Neuronal stem cell (in vitro differentiated cells): ENCODE results near the gene NAPSA.

ENCODE experiments used
- DNase-seq: peaks from one replicate; pipeline ENCODE4 v3.0.0-alpha.2; 2013; ENCODE audit warnings: low spot score
- H2AFZ ChIP-seq: one replicate; pipeline ENCODE4 v1.6.1; 2013; ENCODE audit warnings: mild to moderate bottlenecking, low read length, inconsistent platforms
- H2AK5ac ChIP-seq: 2 replicates; pipeline ENCODE4 v1.6.1; 2013; ENCODE audit warnings: low read depth, mild to moderate bottlenecking, inconsistent platforms, low read length, moderate library complexity, mixed read lengths
- H2BK120ac ChIP-seq: 2 replicates; pipeline ENCODE4 v1.6.1; 2013; ENCODE audit warnings: low read depth, mild to moderate bottlenecking, inconsistent platforms, low read length, moderate library complexity, mixed read lengths
- H2BK12ac ChIP-seq: one replicate; pipeline ENCODE4 v1.6.1; 2013; ENCODE audit warnings: low read length, inconsistent platforms
- H2BK15ac ChIP-seq: 2 replicates; pipeline ENCODE4 v1.6.1; 2013; ENCODE audit warnings: mild to moderate bottlenecking, low read length, inconsistent platforms, mixed read lengths
- H2BK5ac ChIP-seq: one replicate; pipeline ENCODE4 v1.6.1; 2013; ENCODE audit warnings: inconsistent platforms, mild to moderate bottlenecking, low read length, moderate library complexity
- H3K14ac ChIP-seq: one replicate; pipeline ENCODE4 v1.6.1; 2013; ENCODE audit warnings: low read length, inconsistent platforms
- H3K18ac ChIP-seq: 2 replicates; pipeline ENCODE4 v1.6.1; 2013; ENCODE audit warnings: low read length, inconsistent platforms
- H3K23ac ChIP-seq: 2 replicates; pipeline ENCODE4 v1.6.1; 2013; ENCODE audit warnings: low read depth, mild to moderate bottlenecking, mixed read lengths, low read length, inconsistent platforms; ENCODE audit not compliant: poor library complexity
- H3K27ac ChIP-seq: replicated peaks from 3 replicates; pipeline ENCODE4 v1.5.1; 2013; ENCODE audit warnings: low read length, inconsistent platforms
- H3K27me3 ChIP-seq, 3 experiments: 2 replicates each; pipeline ENCODE4 v1.6.1; 2013; ENCODE audit warnings: low read length in 3 of 3, mild to moderate bottlenecking in 2 of 3, inconsistent platforms in 1 of 3, low read depth in 1 of 3, mixed read lengths in 1 of 3, moderate library complexity in 1 of 3; ENCODE audit not compliant: control insufficient read depth in 3 of 3, insufficient read depth in 3 of 3
- H3K36me3 ChIP-seq, 2 donors: replicated peaks in 1 of 2; 2 replicates each; pipeline ENCODE4 v1.6.1; 2013; ENCODE audit warnings: low read length in 2 of 2; ENCODE audit not compliant: control insufficient read depth in 2 of 2, insufficient read depth in 2 of 2
- H3K4ac ChIP-seq: 2 replicates; pipeline ENCODE4 v1.6.1; 2013; ENCODE audit warnings: inconsistent platforms, mild to moderate bottlenecking, low read length, moderate library complexity
- H3K4me1 ChIP-seq, 2 donors: 1 replicate in 1 of 2; 2 replicates in 1 of 2; pipeline ENCODE4 v1.6.1; 2013; ENCODE audit warnings: low read length in 2 of 2, low read depth in 1 of 2; ENCODE audit not compliant: control insufficient read depth in 2 of 2, insufficient read depth in 1 of 2
- H3K4me2 ChIP-seq: one replicate; pipeline ENCODE4 v1.6.1; 2013; ENCODE audit warnings: mild to moderate bottlenecking, low read length, inconsistent platforms; ENCODE audit not compliant: insufficient read depth, poor library complexity, severe bottlenecking
- H3K4me3 ChIP-seq, 2 donors: 2 replicates each; pipeline ENCODE4 v1.5.1; 2013; ENCODE audit warnings: low read length in 2 of 2, mild to moderate bottlenecking in 2 of 2, inconsistent platforms in 1 of 2, moderate library complexity in 1 of 2
- H3K79me1 ChIP-seq: one replicate; pipeline ENCODE4 v1.6.1; 2013; ENCODE audit warnings: low read depth, mild to moderate bottlenecking, inconsistent platforms, low read length, moderate library complexity
- H3K9ac ChIP-seq: one replicate; pipeline ENCODE4 v1.6.1; 2013; ENCODE audit warnings: mild to moderate bottlenecking, low read depth, low read length, inconsistent platforms; ENCODE audit not compliant: poor library complexity
- H3K9me3 ChIP-seq, 2 donors: replicated peaks in 1 of 2; 2 replicates each; pipeline versions ENCODE3 to v1.6.1; 2013; ENCODE audit warnings: low read length in 2 of 2, mild to moderate bottlenecking in 2 of 2, inconsistent platforms in 1 of 2, low read depth in 1 of 2, mixed read lengths in 1 of 2, moderate library complexity in 1 of 2; ENCODE audit not compliant: control insufficient read depth in 2 of 2, insufficient read depth in 1 of 2
- H4K8ac ChIP-seq: one replicate; pipeline ENCODE4 v1.6.1; 2013; ENCODE audit warnings: low read depth, mild to moderate bottlenecking, inconsistent platforms, low read length, moderate library complexity
- H4K91ac ChIP-seq: one replicate; pipeline ENCODE4 v1.6.1; 2013; ENCODE audit warnings: low read length, low read depth, mild to moderate bottlenecking, inconsistent platforms; ENCODE audit not compliant: poor library complexity
- WGBS, 2 donors: extraction: QIAGEN DNeasy Blood & Tissue Kit; methylation state at CpG; one replicate each; pipeline ENCODE4 v1.1.7; 2013; ENCODE audit warnings: missing lambda C conversion rate in 2 of 2, mixed read lengths in 1 of 2; ENCODE audit not compliant: insufficient read length in 2 of 2, insufficient replicate concordance in 1 of 2; ENCODE audit errors: extremely low coverage in 2 of 2; 5-methylcytosine and 5-hydroxymethylcytosine counted together

NAPSA gene

DNA sequence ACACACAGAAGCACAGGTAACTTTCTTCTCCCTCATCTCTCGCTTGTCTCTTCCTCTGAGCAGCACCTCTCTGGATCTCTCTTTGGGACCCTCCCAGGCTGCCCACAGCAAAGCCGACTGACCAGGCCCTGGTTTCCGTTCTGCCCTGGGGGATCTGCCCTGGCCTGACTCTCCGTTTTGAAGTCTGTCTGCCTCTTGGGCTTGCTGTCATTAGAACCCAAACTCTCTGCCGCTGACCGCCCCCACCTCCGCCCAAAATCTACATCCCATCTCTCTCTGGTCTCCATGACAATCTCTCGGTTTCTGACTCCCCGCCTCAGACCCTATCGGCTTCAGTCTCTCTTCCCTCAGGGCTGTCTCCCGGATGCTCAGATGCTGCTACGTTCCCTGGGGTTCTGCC lies 43.2 kb downstream of the NAPSA start:
- WGBS, 2 donors, result no CpG with 5 or more reads among the region's 12 CpGs
- Histone ChIP-seq H4K8ac (no peak overlapping the region), H3K14ac (no peak overlapping the region), H3K27me3 (peaks cover 0 to 15% (median 13%) of the 10 kb centered on the region in 3 experiments), H3K9ac (no peak overlapping the region), H3K79me1 (peaks cover 3% of the 10 kb centered on the region), H3K36me3 (peaks cover 0 to 3% of the 10 kb centered on the region in 2 donors), H2BK5ac (peak overlapping the region; percentile 46), H4K91ac (no peak overlapping the region), H3K23ac (peak overlapping the region; percentile 59), H3K4me1 (peaks cover 5 to 8% of the 10 kb centered on the region in 2 donors), H2BK15ac (no peak overlapping the region), H2BK120ac (no peak overlapping the region), H3K4me2 (no peak overlapping the region), H3K27ac (no peak overlapping the region), H2AK5ac (no peak overlapping the region), H2AFZ (no peak overlapping the region), H3K9me3 (no peaks in the 10 kb centered on the region), H3K4ac (no peak overlapping the region), H3K4me3 (no peak overlapping the region), H3K18ac (no peak overlapping the region), H2BK12ac (no peak overlapping the region)
- no peak for DNase-seq

DNA sequence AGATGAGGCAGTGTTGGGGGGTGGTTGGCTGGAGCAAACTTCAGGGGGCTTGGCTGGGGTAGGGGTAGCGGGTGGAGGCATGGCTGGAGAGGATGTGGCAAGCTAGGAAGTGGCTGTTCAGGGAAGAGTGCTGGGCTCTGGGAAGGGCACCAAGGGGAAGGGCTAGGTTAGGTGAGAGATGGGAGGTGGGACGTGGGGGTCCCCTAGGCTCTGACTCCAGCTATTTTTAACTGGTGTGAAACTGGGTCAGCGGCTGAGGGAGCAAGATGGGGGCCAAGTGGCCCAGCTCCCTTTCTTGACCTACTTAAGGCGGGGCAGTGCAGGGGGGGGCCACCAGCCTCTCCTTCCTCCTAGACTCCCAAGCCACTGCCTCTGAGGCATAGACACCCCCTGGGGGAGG lies 43.6 kb downstream of the NAPSA start:
- no peak overlapping the region for H3K27ac ChIP-seq
- no peak overlapping the region for H3K14ac ChIP-seq
- H3K9me3 ChIP-seq, result no peaks in the 10 kb centered on the region
- H3K36me3 ChIP-seq, result peaks cover 0 to 3% of the 10 kb centered on the region in 2 donors
- H2BK120ac ChIP-seq, result no peak overlapping the region
- H3K4me2 ChIP-seq, result no peak overlapping the region
- H3K4ac ChIP-seq, result no peak overlapping the region
- H4K8ac ChIP-seq, result no peak overlapping the region
- H3K4me1 ChIP-seq, result peaks cover 5 to 8% of the 10 kb centered on the region in 2 donors
- no peak overlapping the region for H3K18ac ChIP-seq
- H2BK12ac ChIP-seq, result no peak overlapping the region
- WGBS, 2 donors, result no CpG with 5 or more reads among the region's 4 CpGs
- H2BK5ac ChIP-seq, result peak overlapping the region; percentile 46
- peaks cover 0 to 11% (median 9%) of the 10 kb centered on the region in 3 experiments for H3K27me3 ChIP-seq
- no peak overlapping the region for H2AK5ac ChIP-seq
- H3K9ac ChIP-seq, result no peak overlapping the region
- peaks cover 3% of the 10 kb centered on the region for H3K79me1 ChIP-seq
- peak overlapping the region; percentile 59 for H3K23ac ChIP-seq
- no peak overlapping the region for H4K91ac ChIP-seq
- H3K4me3 ChIP-seq, result no peak overlapping the region
- H2BK15ac ChIP-seq, result no peak overlapping the region
- DNase-seq, result no peak
- no peak overlapping the region for H2AFZ ChIP-seq

DNA sequence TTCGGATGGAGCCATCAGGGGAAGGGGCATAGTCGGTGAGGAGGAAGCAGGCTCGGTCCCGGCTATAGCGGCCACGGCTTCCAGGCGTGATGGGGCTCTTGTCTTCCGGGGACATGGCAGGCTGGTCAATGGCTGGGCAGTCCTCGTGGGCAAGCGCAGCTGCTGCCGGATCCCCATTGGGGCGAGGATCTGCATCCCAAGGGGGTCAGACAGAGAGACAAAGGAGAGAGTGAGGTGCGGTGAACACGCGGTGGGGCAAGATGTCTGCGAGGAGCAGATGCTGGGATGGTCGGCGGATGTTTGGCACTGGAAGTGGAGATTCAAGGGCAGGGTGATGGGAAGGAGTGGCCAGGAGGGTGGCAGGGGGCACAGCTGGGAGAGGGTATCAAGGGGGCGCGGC lies 44.8 kb downstream of the NAPSA start:
- no CpG with 5 or more reads among the region's 20 CpGs for WGBS, 2 donors
- peak overlapping the region; percentile 21 for H3K9ac ChIP-seq
- no peak overlapping the region for H3K18ac ChIP-seq
- peak overlapping the region; percentile 84 for H2AK5ac ChIP-seq
- peaks cover 3% of the 10 kb centered on the region for H3K79me1 ChIP-seq
- no peak overlapping the region for H2AFZ ChIP-seq
- H2BK15ac ChIP-seq, result no peak overlapping the region
- no peak overlapping the region for H3K4me3 ChIP-seq
- H3K27ac ChIP-seq, result no peak overlapping the region
- H3K4ac ChIP-seq, result no peak overlapping the region
- no peaks in the 10 kb centered on the region for H3K27me3 ChIP-seq
- H3K4me2 ChIP-seq, result no peak overlapping the region
- no peak overlapping the region for H2BK5ac ChIP-seq
- H3K4me1 ChIP-seq, result peaks cover 9% of the 10 kb centered on the region in 2 donors
- no peaks in the 10 kb centered on the region for H3K9me3 ChIP-seq
- H3K14ac ChIP-seq, result no peak overlapping the region
- H3K23ac ChIP-seq, result peak overlapping the region; percentile 50
- DNase-seq, result no peak
- H2BK12ac ChIP-seq, result no peak overlapping the region
- H3K36me3 ChIP-seq, result peaks cover 0 to 3% of the 10 kb centered on the region in 2 donors
- H4K91ac ChIP-seq, result no peak overlapping the region
- H4K8ac ChIP-seq, result no peak overlapping the region
- H2BK120ac ChIP-seq, result no peak overlapping the region

DNA sequence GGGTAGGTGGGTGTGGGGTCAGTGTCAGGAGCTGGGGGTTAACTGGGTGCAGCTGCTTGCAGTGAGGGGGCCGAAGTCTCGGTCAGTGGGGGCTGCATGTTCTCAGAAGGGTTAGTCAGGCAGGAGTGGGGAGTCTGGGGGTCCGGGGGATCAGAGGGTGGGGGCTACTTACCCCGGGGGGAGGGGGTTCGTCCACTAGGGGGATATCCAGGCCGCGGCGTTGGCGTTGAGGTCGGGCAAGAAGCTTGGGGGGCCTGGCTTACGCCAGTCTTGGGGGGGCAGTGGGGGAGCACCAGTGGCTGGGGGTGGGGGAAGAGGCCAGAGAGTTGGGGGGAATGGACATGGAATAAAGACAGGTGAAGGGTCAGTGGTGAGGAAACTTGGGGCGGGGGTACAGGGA lies 45.4 kb downstream of the NAPSA start:
- Histone ChIP-seq H3K36me3 (peaks cover 0 to 3% of the 10 kb centered on the region in 2 donors), H3K4me1 (peaks cover 5 to 6% of the 10 kb centered on the region in 2 donors), H2BK120ac (no peak overlapping the region), H2BK15ac (peak overlapping the region; percentile 30), H3K9ac (no peak overlapping the region), H4K8ac (no peak overlapping the region), H3K4me2 (no peak overlapping the region), H3K9me3 (no peaks in the 10 kb centered on the region), H2AK5ac (peak overlapping the region; percentile 32), H3K27me3 (peaks cover 0 to under 1% (median under 1%) of the 10 kb centered on the region in 3 experiments), H3K4me3 (no peak overlapping the region), H2AFZ (no peak overlapping the region), H2BK12ac (no peak overlapping the region), H2BK5ac (no peak overlapping the region), H3K23ac (no peak overlapping the region), H3K14ac (no peak overlapping the region), H3K79me1 (peaks cover 3% of the 10 kb centered on the region), H3K18ac (no peak overlapping the region), H3K27ac (no peak overlapping the region), H4K91ac (no peak overlapping the region), H3K4ac (no peak overlapping the region)
- WGBS, 2 donors, result no CpG with 5 or more reads among the region's 12 CpGs
- no peak for DNase-seq
